ENCODE results near the gene FBLIM1.
"Not testable (repeated sequence)": the region's sequence is repeated elsewhere in the genome, so short reads cannot be mapped to it uniquely, and the experiment has no call there.

Gene FBLIM1

GRCh38 chr1:15768388-15768787, 9.8 kb downstream of the FBLIM1 start:
- DNase-seq (ENCODE audit: low spot score), result no peak

GRCh38 chr1:15770313-15770962, 11.8 kb downstream of the FBLIM1 start:
- DNase-seq (ENCODE audit: low spot score), result no peak

GRCh38 chr1:15771836-15772515, 13.4 kb downstream of the FBLIM1 start:
- no peak for DNase-seq (ENCODE audit: low spot score)

GRCh38 chr1:15775706-15776105, 17.1 kb downstream of the FBLIM1 start:
- no peak for DNase-seq (ENCODE audit: low spot score)

- no peak for DNase-seq (ENCODE audit: low spot score)
These were observed 19.5 kb downstream of the FBLIM1 start for GRCh38 chr1:15777909-15778707.

GRCh38 chr1:15785683-15786082, 27.1 kb downstream of the FBLIM1 start:
- no peak for DNase-seq (ENCODE audit: low spot score)

- DNase-seq (ENCODE audit: low spot score), result no peak
These were observed 28.0 kb downstream of the FBLIM1 start for GRCh38 chr1:15786581-15786980.

- no peak for DNase-seq (ENCODE audit: low spot score)
These were observed 30.2 kb downstream of the FBLIM1 start for GRCh38 chr1:15788624-15789301.

- DNase-seq (ENCODE audit: low spot score), result no peak
These were observed 37.5 kb downstream of the FBLIM1 start for GRCh38 chr1:15796086-15796462.

GRCh38 chr1:15797614-15798390, 39.2 kb downstream of the FBLIM1 start:
- no peak for DNase-seq (ENCODE audit: low spot score)

GRCh38 chr1:15799004-15799867, 40.6 kb downstream of the FBLIM1 start:
- DNase-seq (ENCODE audit: low spot score), result no peak

GRCh38 chr1:15799928-15800835, 41.6 kb downstream of the FBLIM1 start:
- no peak for DNase-seq (ENCODE audit: low spot score)

GRCh38 chr1:15802234-15802965, 43.8 kb downstream of the FBLIM1 start:
- DNase-seq (ENCODE audit: low spot score), result no peak

- DNase-seq (ENCODE audit: low spot score), result peak; percentile 58
These were observed 44.8 kb downstream of the FBLIM1 start for GRCh38 chr1:15803380-15803779.

GRCh38 chr1:15804060-15804459, 45.5 kb downstream of the FBLIM1 start:
- no peak for DNase-seq (ENCODE audit: low spot score)

- DNase-seq (ENCODE audit: low spot score), result no peak
These were observed 48.5 kb downstream of the FBLIM1 start for GRCh38 chr1:15807121-15807520.

GRCh38 chr1:15807549-15807948, 49.0 kb downstream of the FBLIM1 start, which contains the start of gene UQCRHL:
UQCRHL (minus strand) TSS chr1:15807649; CDS start chr1:15807649, 0 bp downstream.
- DNase-seq (ENCODE audit: low spot score), result not testable (repeated sequence)

- no peak for DNase-seq (ENCODE audit: low spot score)
These were observed 50.4 kb downstream of the FBLIM1 start for GRCh38 chr1:15808955-15809354.

GRCh38 chr1:15810073-15810472, 51.5 kb downstream of the FBLIM1 start:
- DNase-seq (ENCODE audit: low spot score), result no peak

Data from germinal center (tissue), 1 donor.